ENCODE data around the gene FHIT.

The FHIT gene

DNA sequence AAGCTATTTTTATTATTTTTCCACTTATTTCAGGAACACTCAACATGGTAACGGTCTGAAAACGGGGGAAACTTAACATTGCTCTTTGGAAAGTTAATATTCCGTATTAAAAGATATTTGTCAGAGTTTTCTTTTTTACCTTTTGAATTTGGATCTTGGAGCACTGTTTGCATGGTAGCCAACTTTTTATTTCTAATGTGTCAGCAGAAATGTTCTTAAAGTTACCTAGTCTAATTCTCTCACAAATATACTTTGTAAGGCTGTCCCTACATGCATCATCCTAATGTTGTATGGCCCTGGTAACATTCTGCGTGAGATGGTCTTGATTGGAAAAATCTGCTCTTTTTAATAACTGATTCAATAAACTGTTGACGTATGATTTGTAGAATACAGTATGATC is 719.5 kb downstream of the FHIT start:
- no peak for DNase-seq

DNA sequence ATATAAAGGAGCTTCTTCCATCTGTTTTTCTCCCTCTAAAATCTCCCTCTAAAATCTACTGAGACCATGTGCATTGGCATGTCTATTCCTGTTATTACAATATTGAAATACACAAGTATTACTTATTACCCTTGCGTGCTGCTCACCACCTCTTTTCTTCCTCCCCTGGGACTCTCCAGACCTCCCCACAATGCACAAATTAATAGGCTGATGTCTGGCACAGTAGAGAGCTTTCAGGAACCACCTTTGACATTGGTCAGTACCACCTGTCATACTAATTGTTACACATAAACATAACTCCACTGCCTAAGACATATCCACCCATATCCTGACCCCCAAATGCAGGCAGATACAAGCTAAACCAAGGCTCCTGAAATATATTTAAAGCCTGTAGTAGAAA is 722.6 kb downstream of the FHIT start:
- no peak for DNase-seq

DNA sequence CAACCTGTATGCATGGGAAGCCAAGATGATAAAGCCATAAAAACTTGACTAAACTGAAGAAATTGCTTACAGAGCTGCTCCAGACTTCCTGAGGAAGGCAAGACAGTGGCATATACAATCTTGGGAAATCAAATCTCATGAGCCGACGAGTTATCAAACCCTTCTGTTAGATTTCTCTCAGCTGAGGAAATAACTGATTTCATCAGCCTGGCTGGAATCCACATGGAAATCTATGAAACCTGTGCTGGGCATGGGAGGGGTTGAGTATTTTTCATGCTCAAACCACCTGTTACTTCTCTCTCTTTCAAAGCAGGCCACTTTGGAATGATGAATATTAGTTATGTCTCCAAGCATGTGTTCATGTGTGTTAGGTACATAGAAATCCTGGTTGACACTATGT is 727.7 kb downstream of the FHIT start:
- DNase-seq, result no peak

DNA sequence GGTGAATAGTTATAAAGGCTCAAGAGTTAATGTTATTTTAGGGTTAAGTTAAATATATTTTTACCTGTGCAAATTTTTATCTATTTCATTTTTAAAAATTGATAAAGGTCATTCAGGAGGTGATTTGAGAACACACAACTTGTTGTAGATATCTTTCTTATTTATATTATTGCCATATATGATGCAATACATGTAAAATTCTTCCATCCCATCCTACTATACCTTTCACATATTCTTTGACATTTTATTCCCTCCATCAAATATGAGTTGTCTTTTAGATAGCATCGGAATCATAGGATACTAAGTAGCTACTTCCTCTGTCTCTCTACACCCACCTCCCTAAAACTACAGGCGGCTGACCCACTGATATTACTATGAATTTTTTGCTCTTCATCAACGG is 734.1 kb downstream of the FHIT start:
- no peak for DNase-seq

DNA sequence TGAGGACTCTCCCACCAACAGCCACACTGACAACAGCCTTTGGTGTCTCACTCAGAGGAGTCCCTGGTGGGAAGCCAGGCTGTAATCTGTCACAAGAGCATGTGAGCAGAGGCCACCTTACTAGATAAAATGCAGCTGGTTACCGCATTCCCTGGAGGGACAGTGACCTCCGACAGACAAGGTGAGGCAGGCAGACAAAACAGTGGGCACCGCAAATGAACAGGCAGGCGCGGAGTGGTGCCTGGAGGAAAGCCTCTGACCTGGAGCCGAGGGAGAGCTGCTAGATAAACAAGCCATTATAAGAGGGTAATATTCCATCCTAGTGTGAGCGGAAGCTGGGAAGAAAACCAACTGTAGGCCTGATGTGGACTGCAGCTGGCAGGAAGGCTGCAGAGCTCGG is 736.4 kb downstream of the FHIT start:
- DNase-seq, result no peak

DNA sequence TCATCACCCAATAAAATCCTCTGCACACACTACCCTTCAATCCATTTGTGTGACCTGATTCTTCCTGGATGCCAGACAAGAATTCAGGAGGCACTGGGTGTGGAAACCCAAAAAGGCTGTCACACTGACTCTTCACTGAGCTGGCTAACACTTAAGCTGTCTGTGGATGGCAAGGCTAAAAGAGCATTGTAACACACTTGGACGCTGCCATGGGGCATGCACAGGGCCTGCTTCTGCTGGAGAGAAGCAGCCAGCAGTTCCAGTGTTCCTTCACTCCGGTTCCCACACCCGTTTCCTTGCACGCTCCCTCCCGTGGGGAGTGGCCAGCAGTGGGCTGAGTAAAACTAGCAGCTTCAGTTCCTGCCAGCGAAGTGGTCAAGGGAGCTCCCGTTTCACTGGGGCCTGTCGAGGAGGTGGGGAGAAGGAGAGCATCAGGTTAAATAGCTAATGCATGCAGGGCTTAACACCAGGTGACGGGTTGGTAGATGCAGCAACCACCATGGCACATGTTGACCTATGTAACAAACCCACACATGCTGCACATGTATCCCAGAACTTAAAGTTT is 737.1 kb downstream of the FHIT start:
- no peak for DNase-seq

DNA sequence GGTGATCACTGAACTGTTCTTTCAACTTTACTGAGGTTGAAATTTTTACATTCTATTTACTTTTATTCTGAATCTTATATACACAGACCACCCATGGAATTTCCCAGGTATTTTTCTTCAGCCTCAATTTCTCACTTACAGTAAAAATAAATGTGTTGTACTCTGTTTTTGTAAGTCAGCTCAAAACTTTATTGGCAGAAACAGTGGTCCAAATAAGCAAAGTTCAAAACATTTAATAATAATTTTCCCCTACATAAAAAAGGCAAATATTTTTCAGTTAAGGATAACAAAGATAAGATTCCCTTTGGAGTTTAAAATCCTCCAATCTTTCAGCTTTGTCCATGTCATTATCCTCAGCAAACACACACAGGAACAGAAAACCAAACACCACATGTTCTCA is 738.0 kb downstream of the FHIT start:
- DNase-seq, result no peak

DNA sequence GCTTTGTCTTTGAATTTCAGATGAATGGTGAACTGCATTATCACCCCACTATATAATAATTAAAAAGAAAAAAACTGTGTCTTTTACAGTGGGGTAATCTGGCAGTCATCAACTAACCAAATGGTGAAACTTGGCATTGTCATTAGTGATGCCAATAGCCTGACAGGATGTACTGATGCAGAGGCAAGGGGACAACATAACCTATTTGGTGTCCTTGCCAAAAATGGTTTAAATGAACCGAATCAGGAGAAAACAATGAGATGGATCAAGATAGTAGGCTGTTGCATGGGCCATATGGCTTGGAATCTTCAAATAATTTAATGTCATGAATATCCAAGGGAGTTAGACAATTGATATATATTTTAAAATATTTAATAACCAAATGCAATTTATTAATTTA is 738.7 kb downstream of the FHIT start:
- no peak for DNase-seq

DNA sequence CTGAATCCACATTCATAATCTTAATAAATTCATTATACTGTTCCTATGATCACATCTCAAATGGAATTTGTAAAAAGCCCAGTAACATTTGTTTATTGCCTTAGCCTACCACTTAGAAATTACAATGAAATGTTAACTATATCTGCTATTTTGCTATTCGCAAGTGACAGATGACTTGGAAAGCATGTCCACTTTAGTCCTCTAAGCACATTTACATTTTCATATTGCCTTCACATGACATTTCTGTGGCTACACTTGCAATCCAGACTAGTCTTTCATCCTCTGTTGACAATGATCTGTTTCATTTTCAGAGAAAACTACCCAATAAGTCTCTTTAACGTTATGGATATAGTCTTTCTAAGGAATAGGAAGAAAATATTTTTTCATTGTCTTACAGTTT is 741.8 kb downstream of the FHIT start:
- no peak for DNase-seq

DNA sequence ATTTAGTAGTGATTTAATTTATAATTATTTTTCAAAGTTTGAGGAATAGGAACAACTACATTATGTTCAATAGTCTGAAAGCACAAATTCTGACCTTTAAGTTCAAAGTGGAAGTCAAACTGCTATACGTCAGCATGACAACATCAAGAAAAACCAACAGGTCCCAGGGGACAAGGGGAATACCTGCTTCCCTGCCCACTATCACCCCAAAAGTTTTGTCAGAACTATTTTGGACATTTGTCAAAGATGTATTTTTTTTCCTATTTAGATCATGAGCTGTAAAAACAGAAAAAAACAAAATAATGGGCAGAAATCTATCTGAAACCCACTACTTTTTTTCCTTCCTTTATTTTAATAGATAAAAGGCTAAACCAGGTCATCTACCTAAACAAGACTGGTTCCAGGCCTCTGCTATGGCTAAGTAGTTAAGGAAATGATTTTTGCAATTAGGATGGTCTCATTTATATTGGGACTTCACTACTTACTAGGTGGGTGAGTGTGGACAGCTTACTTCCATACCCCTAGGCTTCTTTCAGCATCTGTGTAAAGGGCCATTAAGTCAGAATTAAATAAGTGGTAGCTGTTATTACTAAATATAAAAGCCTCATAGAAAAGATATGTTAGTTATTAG is 746.3 kb downstream of the FHIT start:
- DNase-seq, result no peak

DNA sequence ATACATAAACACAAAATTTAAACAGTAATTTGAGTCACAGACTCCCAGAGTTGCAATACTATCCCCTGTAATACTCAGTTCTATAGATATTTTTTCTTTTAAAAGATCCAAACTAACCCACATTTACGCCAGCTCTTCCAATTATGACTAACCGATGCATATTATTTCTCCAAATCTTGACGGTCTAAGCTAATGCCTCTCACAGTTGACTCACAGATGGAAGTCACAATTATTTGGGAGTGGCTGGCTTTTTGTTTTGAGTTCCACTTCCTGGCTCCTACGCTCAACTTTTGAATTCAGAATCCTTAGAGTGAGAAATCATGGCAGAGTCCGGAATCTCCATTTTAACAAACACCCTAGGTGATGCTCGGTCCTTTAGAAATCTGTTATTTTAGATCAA is 749.9 kb downstream of the FHIT start:
- no peak for DNase-seq

DNA sequence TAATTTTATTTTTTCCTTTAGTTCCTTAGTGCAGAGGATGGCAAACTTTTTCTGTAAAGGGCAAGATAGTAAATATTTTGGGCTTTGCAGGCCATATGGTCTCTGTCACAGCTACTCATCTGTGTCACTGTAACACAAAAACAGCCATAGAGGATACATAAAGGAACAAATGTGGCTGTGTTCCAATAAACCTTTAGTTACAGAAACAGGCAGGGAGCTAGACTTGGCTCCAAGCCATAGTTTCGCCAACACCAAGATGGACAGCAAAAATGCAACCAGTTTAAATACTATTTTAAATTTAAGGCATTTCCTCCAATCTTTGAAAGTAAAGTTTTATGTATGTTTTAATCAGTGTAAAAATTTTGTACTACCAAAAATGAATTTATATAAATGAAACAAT is 753.4 kb downstream of the FHIT start:
- no peak for DNase-seq

DNA sequence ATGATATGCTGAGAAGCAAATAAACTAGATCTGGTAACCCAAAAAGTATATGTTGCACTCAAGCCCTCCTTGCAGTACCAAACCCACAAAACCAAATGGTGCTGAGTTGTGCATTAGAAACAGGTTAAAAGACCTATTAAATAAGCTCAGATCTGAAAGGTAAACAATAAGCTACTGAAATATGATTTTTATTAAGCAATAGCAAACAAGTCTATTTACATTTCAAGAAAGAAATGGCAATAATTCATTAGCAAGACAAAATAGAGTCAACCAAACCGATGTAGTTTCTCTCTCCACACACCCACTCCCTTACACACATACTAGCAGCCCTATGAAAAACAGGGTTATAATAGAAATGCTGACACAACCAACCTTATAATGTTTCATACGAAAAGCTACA is 760.3 kb downstream of the FHIT start:
- DNase-seq, result no peak

DNA sequence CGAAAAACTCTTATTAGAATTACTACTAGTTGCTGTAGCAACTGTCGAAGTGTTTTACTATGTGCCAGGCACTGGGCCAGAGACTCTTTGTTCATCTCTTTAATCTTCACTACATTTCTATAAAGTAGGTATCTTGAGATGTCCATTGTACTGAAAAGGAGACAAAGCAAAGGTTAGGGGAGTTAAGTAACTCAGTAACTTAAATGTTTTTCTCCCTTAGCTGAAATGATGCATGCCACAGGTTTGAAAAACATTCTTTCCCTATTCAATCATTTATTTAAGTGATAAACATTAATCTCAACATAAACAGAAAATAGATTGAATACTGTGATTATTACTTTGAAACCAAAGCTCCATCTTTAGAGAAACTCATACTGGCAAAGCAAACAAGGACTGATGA is 776.2 kb downstream of the FHIT start:
- DNase-seq, result no peak

DNA sequence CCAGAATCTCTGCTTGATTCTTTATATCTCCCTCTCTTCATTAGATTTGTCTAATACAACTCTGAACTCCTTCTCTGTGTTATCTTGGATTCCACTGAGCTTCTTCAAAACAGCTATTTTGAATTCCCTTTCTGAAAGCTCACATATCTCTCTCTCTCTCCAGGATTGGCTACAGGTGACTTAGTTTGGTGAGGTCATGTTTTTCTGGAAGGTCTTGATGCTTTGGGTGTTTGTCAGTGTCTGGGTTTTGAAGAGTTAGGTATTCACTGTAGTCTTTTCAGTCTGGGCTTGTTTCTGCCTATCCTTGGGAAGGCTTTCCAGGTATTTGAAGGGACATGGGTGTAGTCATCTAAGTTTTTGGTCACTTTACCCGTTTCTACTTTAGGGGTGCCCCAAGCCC is 781.8 kb downstream of the FHIT start:
- no peak for DNase-seq

DNA sequence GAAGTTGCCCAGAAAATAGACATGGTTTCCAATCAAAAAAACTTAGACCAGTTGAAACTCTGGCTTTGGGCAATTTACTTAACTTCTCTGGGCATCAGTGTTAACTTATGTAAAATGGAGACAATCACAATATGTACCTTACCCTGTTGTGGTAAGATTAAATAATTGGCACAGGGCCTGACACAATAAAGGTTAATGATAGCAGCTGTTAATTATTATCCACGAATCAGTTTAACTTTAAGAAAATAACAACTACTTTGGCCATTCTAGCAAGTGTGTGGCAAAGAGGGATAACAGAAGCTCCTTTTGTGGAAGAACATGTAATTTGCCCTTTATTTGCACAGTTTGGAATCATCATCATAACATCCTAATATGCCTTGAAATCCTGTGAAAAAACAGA is 787.6 kb downstream of the FHIT start:
- no peak for DNase-seq

DNA sequence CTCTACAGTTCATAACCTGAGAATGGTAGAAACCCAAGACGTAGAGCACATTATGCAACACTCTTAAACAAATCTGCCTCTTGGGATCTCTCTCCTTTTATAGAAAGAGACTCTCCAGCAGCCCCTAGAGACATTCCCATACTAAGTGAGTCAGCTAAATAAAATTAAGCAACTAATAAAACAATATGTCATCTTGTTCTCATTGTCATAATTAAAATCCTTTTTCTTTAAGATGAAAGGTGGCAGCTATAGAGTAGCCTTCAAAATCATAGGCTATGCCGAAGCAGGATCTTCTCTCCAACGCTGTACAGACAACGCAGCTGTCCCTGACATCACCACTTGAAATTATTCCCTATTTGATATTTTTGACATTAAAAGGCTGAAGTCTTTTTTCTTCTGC is 790.0 kb downstream of the FHIT start:
- no peak for DNase-seq

DNA sequence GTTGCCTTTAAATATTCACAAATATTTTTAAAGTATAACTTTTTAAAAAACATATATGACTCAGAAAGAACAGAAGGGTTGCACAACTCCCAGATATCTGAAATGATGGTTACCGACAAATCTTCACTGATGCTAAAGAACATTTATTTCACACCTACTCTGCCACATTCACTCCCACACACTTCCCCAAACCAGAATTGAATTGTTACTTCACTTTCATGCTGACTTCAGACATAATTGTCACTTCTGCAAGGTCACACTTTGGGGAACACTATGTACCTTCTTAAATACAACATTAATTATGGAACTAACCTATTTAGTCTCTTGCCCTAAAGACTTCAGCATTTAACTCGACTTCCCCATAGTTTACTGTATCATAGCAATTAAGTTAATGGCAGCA is 795.1 kb downstream of the FHIT start:
- DNase-seq, result no peak

DNA sequence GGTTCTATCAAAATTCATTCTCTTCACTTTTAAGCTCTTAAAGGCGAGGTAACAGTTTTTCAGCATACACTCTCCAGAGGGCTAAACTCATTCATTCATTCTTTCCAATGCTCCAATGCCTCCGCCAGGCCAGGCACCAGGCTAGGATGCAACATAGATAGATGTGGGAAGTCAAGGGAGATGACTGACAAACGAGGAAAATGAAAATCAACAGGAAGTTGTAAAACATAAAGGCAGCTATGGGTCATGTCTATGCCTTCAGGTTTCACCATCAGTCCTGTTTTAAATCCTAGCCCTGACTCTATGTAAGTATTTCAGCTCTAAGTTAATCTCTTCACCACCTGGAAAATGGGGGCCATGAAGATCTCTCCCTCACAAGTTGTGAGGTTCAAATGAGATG is 797.9 kb downstream of the FHIT start:
- DNase-seq, result no peak

DNA sequence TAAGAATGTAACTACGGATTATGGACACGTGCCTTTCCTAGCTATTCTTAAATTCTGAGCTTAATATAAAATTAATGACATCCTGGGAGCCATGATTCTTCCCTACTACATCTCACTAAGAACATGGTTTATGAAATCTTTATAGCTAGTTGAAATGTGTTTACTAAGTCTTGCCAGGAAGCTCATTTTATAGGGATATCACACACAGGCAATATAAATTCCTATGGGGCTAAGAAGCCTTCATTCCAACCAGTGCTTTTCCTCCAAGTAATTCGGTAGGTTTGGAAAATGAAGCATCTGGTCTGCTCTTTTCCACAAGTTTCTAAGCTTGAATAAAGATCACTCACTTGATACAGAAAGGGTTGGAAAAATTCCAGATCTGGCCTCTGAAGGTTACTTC is 802.6 kb downstream of the FHIT start:
- DNase-seq, result no peak

DNA sequence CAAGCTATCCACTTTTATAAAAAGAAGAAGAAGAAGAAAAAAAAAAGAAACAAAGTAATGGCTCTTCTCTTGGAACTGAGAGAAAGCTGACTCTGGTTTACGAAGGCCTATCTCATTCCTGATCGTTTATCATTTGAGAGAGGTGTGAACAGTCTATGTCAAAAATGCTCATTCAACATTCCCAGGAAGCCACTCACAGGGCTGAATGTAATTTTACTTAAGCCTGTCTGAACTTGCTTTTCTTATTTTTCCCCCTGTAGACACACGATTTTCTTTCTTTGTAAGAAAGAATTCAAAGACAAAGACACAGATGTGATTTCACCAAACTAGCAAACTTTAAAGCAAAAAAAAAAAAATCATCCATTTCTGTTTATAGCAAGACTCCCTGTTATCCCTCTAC is 805.8 kb downstream of the FHIT start:
- no peak for DNase-seq

DNA sequence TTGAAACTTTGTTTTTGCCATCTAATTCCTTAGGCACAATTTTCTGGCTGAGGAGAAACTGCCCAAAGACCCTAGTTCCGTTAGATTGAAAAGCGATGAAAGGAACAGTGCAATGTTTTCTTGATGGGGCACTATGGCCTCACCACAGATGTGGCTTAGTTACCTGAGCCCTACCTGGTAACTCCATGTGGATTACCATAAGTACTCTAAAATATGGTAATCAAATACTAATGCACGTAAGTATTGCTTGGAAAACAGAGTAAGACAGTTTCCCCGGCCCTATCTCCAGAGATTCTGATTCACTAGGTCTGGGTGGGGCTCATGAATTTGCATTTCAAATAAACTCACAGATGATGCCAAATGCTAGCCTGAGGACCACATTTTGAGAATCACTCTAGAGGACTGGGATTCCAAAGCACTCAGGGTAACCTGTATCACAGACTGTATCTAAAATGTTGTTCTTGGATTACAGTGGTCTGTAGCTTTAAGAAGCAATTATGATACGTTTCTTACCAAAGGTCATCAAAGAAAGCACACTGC is 806.3 kb downstream of the FHIT start:
- no peak for DNase-seq

DNA sequence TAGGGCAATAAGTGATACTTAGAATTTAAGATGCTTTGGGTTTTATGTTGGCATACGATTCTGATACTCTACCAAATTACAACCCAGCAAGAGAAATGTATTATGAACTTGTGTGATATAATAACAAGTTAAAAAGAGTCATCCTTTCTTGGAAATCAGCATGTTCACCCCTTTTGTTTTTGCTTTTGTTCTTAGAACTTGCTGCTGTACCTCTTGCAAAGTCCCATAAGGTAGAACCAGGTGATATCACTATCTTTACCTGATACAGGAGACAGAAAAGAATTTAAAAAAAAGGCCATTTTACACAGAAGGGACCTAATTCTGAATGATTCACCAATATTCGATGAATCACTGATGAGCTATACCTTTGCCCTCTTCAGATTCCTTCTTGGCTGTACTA is 810.4 kb downstream of the FHIT start:
- DNase-seq, result no peak

DNA sequence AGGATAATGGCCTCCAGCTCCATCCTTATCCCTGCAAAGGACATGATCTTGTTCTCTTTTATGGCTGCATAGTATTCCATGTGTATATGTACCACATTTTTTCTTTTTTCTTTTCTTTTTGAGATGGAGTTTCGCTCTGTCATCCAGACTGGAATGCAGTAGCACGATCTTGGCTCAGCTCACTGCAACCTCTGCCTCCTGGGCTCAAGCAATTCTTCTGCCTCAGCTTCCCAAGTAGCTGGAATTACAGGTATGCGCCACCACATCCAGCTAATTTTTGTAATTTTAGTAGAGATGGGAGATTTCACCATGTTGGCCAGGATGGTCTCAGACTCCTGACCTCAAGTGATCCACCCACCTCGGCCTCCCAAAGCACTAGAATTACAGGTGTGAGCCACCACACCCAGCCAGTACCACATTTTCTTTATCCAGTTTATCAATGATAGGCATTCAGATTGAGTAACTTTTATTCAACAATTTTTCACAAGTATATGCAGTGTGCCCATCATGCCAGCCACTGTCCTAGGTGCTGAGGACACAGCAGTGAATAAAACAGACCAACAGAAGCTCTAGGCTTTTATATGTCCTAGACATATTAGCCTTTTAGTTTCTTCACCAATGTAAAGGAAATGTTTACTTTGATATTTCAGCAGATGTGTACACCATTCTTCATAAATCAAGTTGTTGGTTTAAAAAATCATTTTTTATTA is 815.2 kb downstream of the FHIT start:
- no peak for DNase-seq

DNA sequence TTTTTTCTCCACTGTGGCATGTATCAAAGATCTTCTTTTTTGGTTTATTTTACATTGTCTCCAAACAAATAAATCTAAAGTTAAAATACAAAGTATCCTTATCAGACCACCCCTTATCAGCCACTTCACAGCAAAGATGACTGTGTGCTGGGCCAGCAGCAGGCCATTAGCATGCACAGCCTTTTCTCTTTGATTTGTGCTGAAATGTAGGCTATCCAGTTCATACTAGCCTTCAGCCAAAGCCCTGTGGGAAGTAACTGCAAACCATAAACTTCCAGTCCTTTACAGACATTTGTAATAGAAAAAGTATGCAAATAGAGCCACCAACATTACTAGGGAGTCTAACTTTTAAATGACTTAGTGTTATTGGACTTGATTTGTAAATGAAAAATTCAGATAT is 816.3 kb downstream of the FHIT start:
- no peak for DNase-seq
